Activated CD4-positive, alpha-beta T cell treated with anti-CD3 and anti-CD28 coated beads for 24 hours (primary cell): ENCODE results near the gene PAIP2B.

Source experiments
- DNase-seq, 2 donors: peaks; one replicate each; pipeline ENCODE4 v3.0.0-alpha.2; 2020; ENCODE audit warnings: low read depth in 2 of 2

Gene PAIP2B

DNA sequence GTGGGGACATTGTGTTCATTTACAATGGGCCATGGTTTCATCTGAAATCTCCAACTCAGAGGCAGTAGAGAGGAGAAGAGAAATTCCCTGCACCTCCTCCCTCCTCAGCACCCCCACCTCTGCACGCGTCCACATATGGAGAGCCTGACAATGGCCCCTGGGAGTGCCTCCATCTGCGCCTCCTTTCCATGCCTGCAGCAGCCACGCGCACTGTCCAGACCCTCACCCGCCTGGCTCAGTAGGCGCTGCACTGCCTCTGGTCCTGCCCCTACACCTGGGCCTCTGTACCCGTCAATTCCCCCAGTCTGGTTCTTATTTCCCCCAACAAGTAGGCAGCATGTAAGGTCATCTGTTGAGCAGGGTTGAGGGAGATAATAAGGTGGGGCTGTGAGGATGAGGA lies 72.6 kb downstream of the PAIP2B start:
- DNase-seq, result no peak

GRCh38 chr2:71153585-71154224 lies 73.2 kb downstream of the PAIP2B start:
- DNase-seq, result no peak

DNA sequence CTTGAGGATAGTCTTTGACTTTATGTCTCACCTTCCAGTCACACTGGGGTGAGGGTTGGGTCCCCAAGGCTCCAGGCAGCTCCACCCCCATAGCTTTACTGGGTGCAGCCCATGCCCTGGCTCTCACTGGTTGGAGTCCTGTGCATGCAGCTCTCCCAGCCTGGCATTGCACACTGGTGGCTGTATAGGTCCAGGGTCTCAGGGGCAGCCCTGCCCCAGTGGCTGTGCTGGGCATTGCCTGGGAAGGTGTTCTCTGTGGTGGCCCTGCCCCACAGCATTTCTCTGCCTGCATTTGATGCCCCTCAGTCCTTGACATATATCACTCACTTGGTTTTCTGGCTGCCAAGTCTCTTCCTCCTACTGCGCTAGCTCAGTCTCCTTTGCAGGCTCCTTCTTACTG lies 75.3 kb downstream of the PAIP2B start:
- no peak for DNase-seq

DNA sequence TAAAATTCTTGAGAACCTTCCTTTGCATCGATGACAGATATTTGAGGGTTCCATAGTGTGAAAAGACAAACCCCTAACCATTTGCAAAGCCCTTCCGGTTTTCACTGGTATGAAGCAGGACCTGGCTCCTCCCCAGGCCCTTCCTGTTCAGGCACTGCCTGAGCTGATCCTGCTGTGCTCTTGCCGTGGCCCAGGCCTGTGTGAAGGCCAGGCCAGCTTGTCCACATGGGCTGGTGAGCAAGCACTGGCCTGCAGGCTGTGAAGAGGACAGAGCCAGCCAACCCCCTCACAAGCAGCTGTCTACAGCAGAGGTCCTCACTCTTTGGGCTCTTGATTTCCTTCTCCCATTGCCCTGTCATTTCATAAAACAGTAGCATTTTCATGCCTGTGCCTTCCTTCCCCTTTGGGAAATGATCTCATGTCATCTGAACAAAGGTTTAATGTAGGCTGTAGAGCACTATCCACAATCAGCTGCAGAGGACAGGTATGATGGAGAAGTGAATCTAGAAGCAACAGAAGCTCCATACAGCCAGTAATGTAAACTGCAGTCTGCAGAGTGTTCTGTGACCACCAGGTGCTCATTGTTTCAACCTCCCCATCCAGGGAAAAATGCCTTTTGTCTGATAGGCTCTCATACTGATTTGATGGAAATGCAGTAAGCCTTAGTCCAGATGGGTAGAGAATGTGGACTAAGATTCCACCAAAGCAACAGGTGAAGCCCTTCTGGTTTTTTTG lies 76.7 kb downstream of the PAIP2B start:
- DNase-seq, result no peak

DNA sequence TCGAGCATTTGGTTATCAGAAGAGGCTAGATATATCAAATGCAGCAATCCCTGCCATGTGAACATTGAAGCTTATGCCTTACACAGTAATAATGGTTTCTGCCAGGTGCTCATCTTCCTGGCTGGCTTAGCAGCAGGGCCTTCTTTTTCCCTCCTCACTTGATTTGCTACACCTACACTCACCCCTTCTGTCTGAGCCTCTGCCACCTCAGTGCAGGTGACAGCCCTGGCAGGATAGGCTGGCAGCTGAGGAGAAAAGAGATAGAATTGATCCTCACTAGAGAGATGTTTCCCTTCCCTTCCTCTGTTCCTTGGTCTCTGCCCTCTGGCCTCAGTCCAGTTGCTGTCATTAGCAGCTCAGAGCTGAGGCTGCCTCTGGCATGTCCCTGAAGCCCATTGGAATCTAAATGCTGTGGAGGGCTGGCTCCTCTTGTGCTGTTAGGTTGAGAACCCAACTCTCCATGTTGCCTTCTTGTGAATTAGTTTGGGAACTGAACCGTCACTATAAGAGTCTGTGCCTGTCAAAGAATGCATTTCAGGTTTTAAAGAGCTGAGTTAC lies 78.3 kb downstream of the PAIP2B start:
- DNase-seq, result no peak

GRCh38 chr2:71143782-71144181 lies 83.1 kb downstream of the PAIP2B start:
- no peak for DNase-seq

DNA sequence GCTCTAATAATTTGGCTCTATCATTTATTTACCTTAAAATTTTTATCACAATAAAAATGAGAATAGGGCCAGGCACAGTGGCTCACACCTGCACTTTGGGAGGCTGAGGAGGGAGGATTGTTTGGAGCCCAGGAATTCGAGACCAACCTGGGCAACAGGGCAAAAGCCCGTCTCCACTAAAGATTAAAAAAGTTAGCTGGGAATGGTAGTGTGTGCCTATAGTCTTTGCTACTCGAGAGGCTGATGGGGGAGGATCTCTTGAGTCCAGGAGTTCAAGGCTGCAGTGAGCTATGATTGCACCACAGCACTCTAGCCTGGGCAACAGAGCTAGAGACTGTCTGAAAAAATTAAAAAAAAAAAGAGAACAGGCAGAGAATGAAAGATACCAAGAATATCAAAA lies 90.7 kb downstream of the PAIP2B start:
- no peak for DNase-seq

GRCh38 chr2:71133603-71134002 lies 93.3 kb downstream of the PAIP2B start:
- no peak for DNase-seq
